ENCODE measurements around the gene ZIC4. TPM values are rescaled to one million over a fixed set of nuclear protein-coding genes. Genes with fewer than 3 reads are reported as not detected.

The ZIC4 gene
- total RNA-seq, 3 donors from 2014 or later (not counting 1 experiment from before 2014, with no cell fraction given) = not detected

- WGBS (ENCODE audit: insufficient coverage) = 14% methylated on average over 65 of the region's 65 CpGs
- Histone ChIP-seq H3K4me3 (ENCODE audit: low read length) (no peak overlapping the region), H3K4me1 (ENCODE audit: control insufficient read depth, insufficient read depth, low read length) (no peaks in the 10 kb centered on the region), H3K27ac (ENCODE audit: low read length) (no peak overlapping the region), H3K27me3 (ENCODE audit: control insufficient read depth, insufficient read depth, low read length) (peaks cover 60% of the 10 kb centered on the region), H3K36me3 (ENCODE audit: control insufficient read depth, insufficient read depth, low read length) (no peaks in the 10 kb centered on the region), H3K9me3 (ENCODE audit: control insufficient read depth, insufficient read depth, low read length) (peaks cover 34% of the 10 kb centered on the region)
- Mint-ChIP-seq H3K9me3 (peaks cover 2 to 3% of the 10 kb centered on the region in 2 donors), H3K4me3 (no peak overlapping the region), H3K4me1 (peaks cover 0 to 5% of the 10 kb centered on the region in 2 donors), H3K27ac (no peak overlapping the region), H3K27me3 (ENCODE audit: low read depth in 2 of 2) (peaks cover 59 to 60% of the 10 kb centered on the region in 2 donors), H3K36me3 (peaks cover 7% of the 10 kb centered on the region)
- DNase-seq (no peak), ATAC-seq (no peak)
- TF ChIP-seq CTCF (IDR thresholded peaks at IDR 0.05) = no peak
- intact Hi-C loops (cut with micrococcal nuclease) = no loop called here
These were observed 10.2 kb downstream of the ZIC4 start for GRCh38 chr3:147395899-147396711.

- ATAC-seq (no peak), DNase-seq (no peak)
- no peaks in the 10 kb centered on the region for H3K36me3 ChIP-seq (ENCODE audit: control insufficient read depth, insufficient read depth, low read length)
- H3K4me3 ChIP-seq (ENCODE audit: low read length) = no peak overlapping the region
- H3K27ac ChIP-seq (ENCODE audit: low read length) = no peak overlapping the region
- WGBS (ENCODE audit: insufficient coverage) = 24% methylated on average over 4 of the region's 5 CpGs
- H3K27me3 ChIP-seq (ENCODE audit: control insufficient read depth, insufficient read depth, low read length) = peaks cover 66% of the 10 kb centered on the region
- no peak for TF ChIP-seq CTCF (IDR thresholded peaks at IDR 0.05)
- Mint-ChIP-seq H3K27ac (no peak overlapping the region), H3K4me1 (peaks cover 0 to 5% of the 10 kb centered on the region in 2 donors), H3K36me3 (peaks cover 10% of the 10 kb centered on the region), H3K27me3 (ENCODE audit: low read depth in 2 of 2) (peaks cover 55 to 63% of the 10 kb centered on the region in 2 donors), H3K4me3 (no peak overlapping the region), H3K9me3 (peaks cover 2 to 3% of the 10 kb centered on the region in 2 donors)
- intact Hi-C loops (cut with micrococcal nuclease) = no loop called here
- H3K4me1 ChIP-seq (ENCODE audit: control insufficient read depth, insufficient read depth, low read length) = no peaks in the 10 kb centered on the region
- H3K9me3 ChIP-seq (ENCODE audit: control insufficient read depth, insufficient read depth, low read length) = peaks cover 43% of the 10 kb centered on the region
These were observed 11.5 kb downstream of the ZIC4 start for GRCh38 chr3:147394884-147395225.

GRCh38 chr3:147393943-147394883, 12.1 kb downstream of the ZIC4 start:
- Histone ChIP-seq H3K27me3 (ENCODE audit: control insufficient read depth, insufficient read depth, low read length) (peaks cover 65% of the 10 kb centered on the region), H3K36me3 (ENCODE audit: control insufficient read depth, insufficient read depth, low read length) (no peaks in the 10 kb centered on the region), H3K4me3 (ENCODE audit: low read length) (no peak overlapping the region), H3K9me3 (ENCODE audit: control insufficient read depth, insufficient read depth, low read length) (peaks cover 47% of the 10 kb centered on the region), H3K4me1 (ENCODE audit: control insufficient read depth, insufficient read depth, low read length) (no peaks in the 10 kb centered on the region), H3K27ac (ENCODE audit: low read length) (no peak overlapping the region)
- H3K4me1 Mint-ChIP-seq = peaks cover 0 to 5% of the 10 kb centered on the region in 2 donors
- peaks cover 55 to 63% of the 10 kb centered on the region in 2 donors for H3K27me3 Mint-ChIP-seq (ENCODE audit: low read depth in 2 of 2)
- ATAC-seq = no peak
- 7% methylated on average over 27 of the region's 31 CpGs for whole genome bisulfite sequencing (ENCODE audit: insufficient coverage)
- TF ChIP-seq CTCF (IDR thresholded peaks at IDR 0.05) = no peak
- peaks cover 13% of the 10 kb centered on the region for H3K36me3 Mint-ChIP-seq
- intact Hi-C loops (cut with micrococcal nuclease) = no loop called here
- no peak overlapping the region for H3K27ac Mint-ChIP-seq
- peaks cover 2 to 3% of the 10 kb centered on the region in 2 donors for H3K9me3 Mint-ChIP-seq
- no peak overlapping the region for H3K4me3 Mint-ChIP-seq
- no peak for DNase-seq
